GM18499 (cell line): Measurements from ENCODE around the gene FRG2.
"Not testable (repeated sequence)": the region's sequence is repeated elsewhere in the genome, so short reads cannot be mapped to it uniquely, and the experiment has no call there.

Experiments used
- ATAC-seq: cut with Tn5 transposase; IDR thresholded peaks from one replicate; pipeline ENCODE4 v1.9.1; 2021; ENCODE audit warnings: moderate number of reproducible peaks; ENCODE audit not compliant: insufficient read depth, unreplicated experiment

The FRG2 gene

GRCh38 chr4:190016369-190017289, 10.4 kb downstream of the FRG2 start:
- ATAC-seq: no peak

DNA sequence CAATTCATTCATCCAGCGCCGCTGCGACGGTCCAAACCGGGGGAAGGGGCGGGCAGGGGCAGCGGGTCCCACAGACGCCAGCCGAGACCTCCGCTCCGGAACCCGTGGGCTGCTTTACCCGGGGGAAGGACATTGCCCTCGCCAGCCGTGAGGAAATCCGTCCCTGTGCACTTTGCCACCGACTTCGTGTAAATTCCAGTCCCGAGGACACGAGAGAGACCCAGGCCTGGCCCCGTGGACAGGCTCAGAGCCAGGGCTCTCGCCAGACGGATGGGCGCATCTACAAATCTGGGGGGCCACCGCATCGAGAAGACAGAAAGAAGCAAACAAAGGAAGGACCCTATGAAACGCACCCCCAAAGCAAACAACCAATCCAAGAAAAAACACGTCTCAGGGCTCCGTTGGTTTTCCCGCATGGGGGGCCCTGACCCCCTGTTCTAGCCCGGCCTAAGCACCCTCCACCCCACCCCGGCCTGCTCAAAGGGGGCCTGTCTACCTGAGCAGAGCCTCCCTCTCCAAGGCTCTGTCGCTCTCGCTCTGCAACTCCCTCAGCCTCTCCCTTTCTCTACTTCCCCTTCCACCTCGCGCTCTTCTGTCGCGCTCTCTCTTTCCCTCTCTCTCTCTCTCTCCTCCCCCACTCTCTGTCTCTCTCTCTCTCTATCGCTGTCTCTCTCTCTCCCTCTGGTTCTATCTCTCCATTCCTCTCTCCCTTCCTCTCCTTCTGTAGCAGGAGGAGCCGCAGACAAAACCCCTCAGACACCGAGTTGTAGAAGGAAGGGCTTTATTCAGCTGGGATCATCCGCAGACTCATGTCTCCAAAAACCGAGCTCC, 11.3 kb downstream of the FRG2 start:
- no peak for ATAC-seq

- no peak for ATAC-seq
These were observed 12.1 kb downstream of the FRG2 start for GRCh38 chr4:190014771-190015537.

- not testable (repeated sequence) for ATAC-seq
These were observed 37.1 kb downstream of the FRG2 start for GRCh38 chr4:189989941-189990340.

- ATAC-seq: no peak
These were observed 38.1 kb downstream of the FRG2 start for GRCh38 chr4:189988877-189989431.

- ATAC-seq: not testable (repeated sequence)
These were observed 41.3 kb downstream of the FRG2 start for GRCh38 chr4:189985651-189986243.

DNA sequence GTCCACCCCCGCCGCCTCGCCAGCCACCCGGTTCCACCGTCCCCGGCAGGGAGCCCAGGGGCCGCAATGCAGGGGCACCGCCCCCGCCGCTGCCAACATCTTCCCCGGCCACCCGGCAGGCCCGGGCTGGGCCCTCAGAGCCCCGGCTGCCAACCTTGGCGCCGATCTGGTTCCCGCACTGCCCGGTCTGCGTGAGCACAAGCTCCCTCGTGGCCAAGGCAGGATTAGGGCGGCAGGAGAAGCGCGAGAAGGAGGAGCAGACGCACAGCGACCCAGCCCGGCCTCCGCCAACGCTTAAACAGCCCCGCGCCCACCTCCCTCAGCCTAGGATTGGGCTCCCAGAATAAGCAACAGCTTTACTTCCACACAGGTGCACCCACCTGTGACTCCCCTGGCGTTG, 42.4 kb downstream of the FRG2 start:
- ATAC-seq: not testable (repeated sequence)

- ATAC-seq: not testable (repeated sequence)
These were observed 43.0 kb downstream of the FRG2 start for GRCh38 chr4:189983916-189984526.

DNA sequence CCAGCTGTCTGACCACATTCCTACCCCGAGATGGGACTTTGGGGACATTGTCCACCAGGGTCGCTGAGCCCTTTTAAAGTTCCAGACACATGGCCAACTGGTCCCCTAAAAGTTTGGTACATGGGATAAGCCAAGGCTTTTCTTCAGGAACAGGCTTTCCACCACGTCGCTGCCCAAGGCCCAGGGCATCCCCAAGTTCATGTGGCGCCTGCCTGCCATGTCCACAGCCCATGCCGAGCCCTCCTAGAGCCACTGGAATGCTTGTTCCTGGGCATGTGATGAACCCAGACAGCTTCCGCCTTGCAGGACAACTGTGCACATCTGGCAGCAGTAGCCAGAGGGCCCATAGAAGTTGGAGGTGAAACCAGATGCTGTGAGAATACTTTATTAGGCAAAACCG, 45.1 kb downstream of the FRG2 start:
- ATAC-seq: no peak

- not testable (repeated sequence) for ATAC-seq
These were observed 46.8 kb downstream of the FRG2 start for GRCh38 chr4:189980292-189980691.

DNA sequence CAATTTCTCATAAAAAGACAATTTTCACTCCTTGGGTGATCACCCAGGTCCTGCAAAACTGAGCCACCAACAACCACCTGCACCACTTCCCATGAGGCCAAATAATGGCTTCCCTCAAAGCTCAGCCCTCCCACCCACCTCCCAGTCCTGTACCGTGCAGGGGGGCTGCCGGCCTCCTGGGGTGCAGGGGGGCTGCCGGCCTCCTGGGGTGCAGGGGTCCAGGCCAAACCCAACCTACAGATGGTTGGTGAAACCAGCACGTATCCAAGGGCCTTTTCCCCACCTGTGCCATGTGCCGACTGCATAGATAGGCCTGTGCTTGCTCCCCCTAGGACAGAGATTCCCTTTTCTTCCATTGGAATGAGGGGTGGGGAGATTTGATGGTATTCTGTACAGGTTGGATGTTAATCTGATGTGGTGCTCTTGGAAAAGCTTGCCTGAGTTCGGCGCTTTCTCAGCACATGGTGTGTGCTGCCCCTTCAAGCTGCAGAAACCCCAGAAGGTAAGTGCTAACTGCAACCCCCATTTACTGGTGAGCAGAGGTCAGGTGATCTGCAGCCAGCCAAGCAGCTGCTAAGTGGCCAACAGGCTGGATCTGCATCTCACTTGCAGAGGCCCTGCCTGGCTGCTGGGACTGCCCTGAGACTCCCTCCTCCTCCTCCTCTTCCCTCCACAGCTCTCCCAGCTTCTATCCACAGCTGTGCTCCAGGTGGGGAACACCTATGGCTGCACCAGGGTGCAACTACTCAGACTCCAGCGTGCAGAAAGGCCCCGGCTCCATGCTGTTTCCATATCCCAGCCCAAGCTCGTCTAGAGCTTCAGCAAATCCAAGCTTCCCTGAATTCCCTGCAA, 47.6 kb downstream of the FRG2 start:
- no peak for ATAC-seq
